PFSK-1 (cell line): ENCODE results near the gene RAB11FIP3.

ENCODE experiments used
- FOXP2 ChIP-seq: optimal IDR thresholded peaks from 2 replicates; pipeline ENCODE3; 2011; ENCODE audit warnings: borderline replicate concordance, control low read depth, inconsistent platforms; ENCODE audit not compliant: insufficient read depth; ENCODE audit errors: extremely low read length, extremely low read depth
- POLR2AphosphoS5 ChIP-seq: IDR thresholded peaks from 2 replicates; pipeline ENCODE4 v1.6.1; 2012; ENCODE audit warnings: low read depth, mild to moderate bottlenecking, control low read depth, low read length, moderate library complexity
- SIN3A ChIP-seq: IDR thresholded peaks from 2 replicates; pipeline ENCODE4 v1.6.1; 2012; ENCODE audit warnings: mild to moderate bottlenecking, low read length, moderate library complexity, borderline replicate concordance; ENCODE audit not compliant: insufficient read depth
- TAF1 ChIP-seq: IDR thresholded peaks from 2 replicates; pipeline ENCODE4 v1.6.1; 2012; ENCODE audit warnings: low read length, control low read depth, borderline replicate concordance; ENCODE audit not compliant: insufficient read depth
- TF ChIP-seq, protein P1 (sequence below), 2 experiments: IDR thresholded peaks; 2 replicates each; pipeline versions ENCODE4 v1.6.1 to v1.8.0; 2011 to 2012; ENCODE audit warnings: low read depth in 2 of 2, low read length in 2 of 2, control low read depth in 1 of 2, inconsistent platforms in 1 of 2, mild to moderate bottlenecking in 1 of 2, moderate library complexity in 1 of 2; ENCODE audit not compliant: insufficient read depth in 1 of 2

RAB11FIP3 gene

DNA sequence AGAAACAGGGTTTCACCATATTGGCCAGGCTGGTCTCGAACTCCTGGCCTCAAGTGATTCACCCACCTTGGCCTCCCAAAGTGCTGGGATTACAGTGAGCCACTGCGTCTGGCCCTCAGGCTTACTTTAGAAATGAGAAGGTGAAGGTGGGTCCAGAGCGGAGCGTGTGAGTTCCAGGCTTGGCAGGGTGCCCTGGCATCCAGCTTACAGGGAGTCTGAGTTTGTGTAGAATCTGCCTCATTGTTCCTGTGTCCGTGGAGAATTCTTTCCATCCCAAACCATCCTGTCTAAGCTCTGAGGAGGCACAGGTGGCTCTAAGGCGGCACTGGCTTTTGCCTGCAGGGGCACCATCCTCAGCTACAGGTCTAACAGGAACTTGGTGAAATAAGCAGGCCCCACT is 50.6 kb downstream of the RAB11FIP3 start:
- TF ChIP-seq FOXP2 (no peak), TAF1 (no peak), POLR2AphosphoS5 (no peak), SIN3A (no peak)
- TF ChIP-seq, protein P1, sequence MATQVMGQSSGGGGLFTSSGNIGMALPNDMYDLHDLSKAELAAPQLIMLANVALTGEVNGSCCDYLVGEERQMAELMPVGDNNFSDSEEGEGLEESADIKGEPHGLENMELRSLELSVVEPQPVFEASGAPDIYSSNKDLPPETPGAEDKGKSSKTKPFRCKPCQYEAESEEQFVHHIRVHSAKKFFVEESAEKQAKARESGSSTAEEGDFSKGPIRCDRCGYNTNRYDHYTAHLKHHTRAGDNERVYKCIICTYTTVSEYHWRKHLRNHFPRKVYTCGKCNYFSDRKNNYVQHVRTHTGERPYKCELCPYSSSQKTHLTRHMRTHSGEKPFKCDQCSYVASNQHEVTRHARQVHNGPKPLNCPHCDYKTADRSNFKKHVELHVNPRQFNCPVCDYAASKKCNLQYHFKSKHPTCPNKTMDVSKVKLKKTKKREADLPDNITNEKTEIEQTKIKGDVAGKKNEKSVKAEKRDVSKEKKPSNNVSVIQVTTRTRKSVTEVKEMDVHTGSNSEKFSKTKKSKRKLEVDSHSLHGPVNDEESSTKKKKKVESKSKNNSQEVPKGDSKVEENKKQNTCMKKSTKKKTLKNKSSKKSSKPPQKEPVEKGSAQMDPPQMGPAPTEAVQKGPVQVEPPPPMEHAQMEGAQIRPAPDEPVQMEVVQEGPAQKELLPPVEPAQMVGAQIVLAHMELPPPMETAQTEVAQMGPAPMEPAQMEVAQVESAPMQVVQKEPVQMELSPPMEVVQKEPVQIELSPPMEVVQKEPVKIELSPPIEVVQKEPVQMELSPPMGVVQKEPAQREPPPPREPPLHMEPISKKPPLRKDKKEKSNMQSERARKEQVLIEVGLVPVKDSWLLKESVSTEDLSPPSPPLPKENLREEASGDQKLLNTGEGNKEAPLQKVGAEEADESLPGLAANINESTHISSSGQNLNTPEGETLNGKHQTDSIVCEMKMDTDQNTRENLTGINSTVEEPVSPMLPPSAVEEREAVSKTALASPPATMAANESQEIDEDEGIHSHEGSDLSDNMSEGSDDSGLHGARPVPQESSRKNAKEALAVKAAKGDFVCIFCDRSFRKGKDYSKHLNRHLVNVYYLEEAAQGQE (IDR thresholded peaks at IDR 0.05; ENCODE audit: insufficient read depth in 1 of 2, low read depth in 2 of 2, low read length in 2 of 2) = no peak

DNA sequence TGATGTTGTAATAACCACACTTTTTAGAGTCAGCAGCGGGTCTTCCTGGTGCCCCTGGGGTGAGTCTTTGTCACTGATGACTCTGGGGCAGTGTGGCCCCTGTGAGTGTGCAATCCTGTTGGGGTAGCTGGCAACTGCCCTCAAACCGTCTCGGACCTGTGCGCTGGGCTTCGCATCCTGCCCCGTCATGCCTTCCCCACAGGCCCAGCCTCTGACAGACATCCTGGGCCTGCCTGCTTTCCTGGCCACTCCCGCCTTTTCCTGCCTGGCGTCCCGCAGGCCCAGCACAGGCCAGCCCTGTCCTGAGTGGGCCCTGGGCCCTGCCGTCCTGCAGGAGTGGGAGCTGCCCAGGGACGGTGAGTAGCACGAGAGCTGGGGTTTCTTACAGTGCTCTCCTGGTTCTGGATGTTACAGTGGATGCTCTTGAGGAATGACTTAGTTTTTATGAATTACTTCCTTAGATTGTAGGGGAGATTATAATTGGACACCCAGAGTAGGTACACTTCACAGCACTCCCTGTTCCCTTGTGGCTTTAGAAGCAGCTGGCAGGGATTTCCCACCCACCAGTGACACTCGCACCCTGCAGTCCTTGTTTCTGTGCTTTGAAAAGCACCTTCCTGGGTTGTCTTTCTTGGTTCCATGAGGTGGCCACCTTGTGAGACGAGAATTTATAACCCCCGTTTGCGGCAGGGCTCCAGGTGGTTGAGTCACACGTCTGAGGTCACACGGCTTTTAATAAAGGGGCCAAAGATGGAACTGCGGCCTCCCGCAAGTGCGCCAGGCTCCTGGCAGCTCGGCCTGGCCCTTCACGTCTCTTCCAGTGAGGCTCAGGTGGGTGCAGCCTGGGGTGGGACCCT is 52.1 kb downstream of the RAB11FIP3 start:
- TF ChIP-seq, protein P1 (IDR thresholded peaks at IDR 0.05; ENCODE audit: insufficient read depth in 1 of 2, low read depth in 2 of 2, low read length in 2 of 2) = no peak
- peak; percentile 35 for TF ChIP-seq FOXP2

DNA sequence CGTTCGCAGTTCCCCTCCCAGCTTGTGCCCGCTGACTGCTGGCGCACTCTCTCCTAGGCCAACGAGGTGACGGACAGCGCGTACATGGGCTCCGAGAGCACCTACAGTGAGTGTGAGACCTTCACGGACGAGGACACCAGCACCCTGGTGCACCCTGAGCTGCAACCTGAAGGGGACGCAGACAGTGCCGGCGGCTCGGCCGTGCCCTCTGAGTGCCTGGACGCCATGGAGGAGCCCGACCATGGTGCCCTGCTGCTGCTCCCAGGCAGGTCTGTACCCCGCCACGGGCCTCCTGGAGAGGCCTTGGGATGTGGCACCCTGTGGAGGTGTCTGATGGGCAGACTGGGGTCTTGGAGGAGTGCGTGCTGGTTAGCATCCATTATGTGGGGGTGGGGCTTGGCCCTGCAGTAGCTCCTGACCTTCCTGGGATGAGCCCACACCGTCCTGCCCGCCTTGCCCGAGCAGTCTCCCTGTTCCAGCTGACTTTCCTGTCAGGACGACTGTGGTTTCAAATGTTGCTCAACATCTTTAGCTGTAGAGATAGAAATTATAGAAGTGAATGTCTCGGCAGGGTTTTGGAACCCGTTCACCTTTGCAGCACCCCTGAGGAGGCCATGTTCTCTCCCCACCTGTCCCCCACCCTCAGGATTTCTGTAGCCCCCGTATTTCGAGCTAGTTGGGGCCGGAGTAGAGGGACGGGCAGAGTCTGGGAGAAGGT is 57.2 kb downstream of the RAB11FIP3 start:
- TF ChIP-seq FOXP2 (no peak), TAF1 (no peak), POLR2AphosphoS5 (no peak)

DNA sequence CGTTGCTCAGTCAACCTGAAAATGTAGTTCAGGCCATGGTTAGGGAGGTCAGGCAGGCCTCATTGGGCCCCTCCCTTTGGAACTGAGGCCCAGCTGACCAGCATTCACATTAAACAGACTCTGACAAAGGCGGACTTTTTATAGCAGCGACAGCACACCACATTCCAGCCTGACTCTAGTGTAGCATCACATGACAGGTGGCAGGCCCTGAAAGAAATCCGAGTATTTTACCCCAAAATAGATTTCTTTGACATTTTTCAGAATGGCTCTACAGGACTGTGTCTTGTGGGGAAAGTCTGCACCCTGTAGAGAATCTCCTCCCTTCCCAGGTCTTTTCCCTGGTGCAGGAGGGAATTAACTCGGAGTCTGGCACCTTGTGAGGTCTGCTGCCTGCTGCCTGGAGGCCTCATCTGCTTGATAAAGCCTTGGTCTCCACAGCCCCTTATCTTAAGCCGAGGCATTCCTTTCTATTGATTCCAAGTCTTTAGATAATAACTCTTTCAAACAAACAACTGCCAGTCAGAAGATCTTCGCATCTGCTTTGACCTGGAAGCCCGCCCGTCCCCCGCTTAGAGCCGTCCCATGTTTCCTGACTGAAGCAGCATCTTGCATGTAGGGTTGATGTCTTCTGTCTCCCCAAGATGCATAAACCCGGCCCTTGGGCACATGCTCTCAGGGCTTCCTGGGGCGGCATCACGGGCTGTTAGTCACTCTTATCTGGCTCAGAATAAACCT is 58.1 kb downstream of the RAB11FIP3 start:
- TF ChIP-seq POLR2AphosphoS5 = no peak
- TF ChIP-seq SIN3A = no peak
- no peak for TF ChIP-seq TAF1

DNA sequence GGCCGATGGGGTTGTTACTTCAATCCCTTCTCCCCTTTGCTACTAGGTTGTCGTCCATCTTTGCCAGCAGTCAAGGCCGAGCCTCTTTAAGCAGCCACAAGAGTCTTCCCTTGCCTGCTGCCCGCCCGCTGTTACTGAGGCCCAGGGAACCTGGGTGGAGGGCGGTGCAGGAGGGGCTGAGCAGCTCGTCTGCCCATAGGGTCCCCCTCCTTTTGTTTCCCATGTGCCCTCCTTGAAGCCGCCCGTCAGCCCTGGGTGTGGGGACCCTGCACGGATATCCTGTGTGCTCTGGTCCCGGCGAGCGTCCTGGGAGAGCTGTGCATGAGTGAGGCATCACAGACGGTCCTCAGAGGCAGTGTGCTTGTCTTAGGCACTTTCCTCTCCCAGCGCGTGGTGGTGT is 64.2 kb downstream of the RAB11FIP3 start:
- no peak for TF ChIP-seq POLR2AphosphoS5
- TF ChIP-seq SIN3A = no peak
- no peak for TF ChIP-seq TAF1
- TF ChIP-seq, protein P1 (IDR thresholded peaks at IDR 0.05; ENCODE audit: insufficient read depth in 1 of 2, low read depth in 2 of 2, low read length in 2 of 2) = no peak
- TF ChIP-seq FOXP2 = no peak

DNA sequence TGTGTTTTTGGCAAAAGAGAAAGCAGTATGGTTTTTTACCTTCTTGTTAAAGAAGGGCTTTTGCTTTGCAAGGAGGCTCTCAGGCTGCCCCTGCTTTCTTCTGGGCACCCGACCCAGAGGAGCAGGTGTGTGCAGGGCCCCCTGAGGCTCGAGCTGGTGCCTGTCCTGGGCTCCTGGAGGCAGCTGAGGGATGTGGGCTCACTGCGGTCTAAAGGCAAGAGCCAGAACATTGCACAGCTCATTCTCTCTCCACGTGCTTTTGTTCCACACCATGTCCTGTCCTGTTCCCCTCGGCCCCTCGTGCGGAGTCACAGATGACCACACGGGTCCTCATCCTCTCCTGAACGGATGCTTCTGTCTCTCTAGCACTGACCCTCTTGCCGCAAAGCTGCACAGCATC is 65.3 kb downstream of the RAB11FIP3 start:
- TF ChIP-seq FOXP2 (no peak), POLR2AphosphoS5 (no peak), TAF1 (no peak), SIN3A (no peak)
- TF ChIP-seq, protein P1 (IDR thresholded peaks at IDR 0.05; ENCODE audit: insufficient read depth in 1 of 2, low read depth in 2 of 2, low read length in 2 of 2) = no peak
